IMR-90 (cell line): ENCODE results near the gene PRCD. TPM values are rescaled to one million over a fixed set of nuclear protein-coding genes. Genes with fewer than 3 reads are reported as not detected.

ENCODE experiments used
- ATAC-seq: fragments of 200-7000 bp; cut with Tn5 transposase; 2 replicates; pipeline ENCODE4 v1.9.1; 2020; ENCODE audit warnings: low read depth, mild to moderate bottlenecking, moderate library complexity
- BruUV-seq: library from RNA; stranded (reverse); fragments of 400-500 nt; replicated peaks from 2 replicates; lab custom pipeline; 2021; lab: Mats Ljungman, UMichigan
- CTCF ChIA-PET: fragments of 300-600 bp; formaldehyde crosslinking; extraction: SDS; loops from one replicate; lab custom pipeline; 2021; ENCODE audit warnings: antibody characterized with exemption; lab: Yijun Ruan, JAX
- POLR2A ChIA-PET: fragments of 300-600 bp; sonication (Branson Sonifier 250); formaldehyde crosslinking; loops from one replicate; lab custom pipeline; 2022; ENCODE audit warnings: antibody characterized with exemption; ENCODE audit not compliant: unreplicated experiment; lab: Charles Lee
- DNase-seq: peaks from one replicate; pipeline ENCODE4 v3.0.0; 2013
- H2AFZ ChIP-seq: replicated peaks from 2 replicates; pipeline ENCODE3; 2013; ENCODE audit warnings: low read length, mild to moderate bottlenecking; ENCODE audit not compliant: poor library complexity
- H2AK5ac ChIP-seq: 2 replicates; pipeline ENCODE4 v1.6.1; 2013; ENCODE audit warnings: low read depth, low read length, inconsistent platforms
- H2AK9ac ChIP-seq: replicated peaks from 2 replicates; pipeline ENCODE3; 2013; ENCODE audit warnings: mild to moderate bottlenecking, low read depth, low read length, moderate library complexity; ENCODE audit not compliant: poor library complexity
- H2BK120ac ChIP-seq: 2 replicates; pipeline ENCODE4 v1.6.1; 2013; ENCODE audit warnings: low read depth, low read length, inconsistent platforms
- H2BK15ac ChIP-seq: 3 replicates; pipeline ENCODE4 v1.6.1; 2013; ENCODE audit warnings: low read depth, low read length, inconsistent platforms
- H2BK20ac ChIP-seq: 2 replicates; pipeline ENCODE4 v1.6.1; 2013; ENCODE audit warnings: low read depth, mild to moderate bottlenecking, inconsistent platforms, low read length, moderate library complexity
- H2BK5ac ChIP-seq: 2 replicates; pipeline ENCODE4 v1.6.1; 2013; ENCODE audit warnings: mild to moderate bottlenecking, low read depth, low read length, inconsistent platforms; ENCODE audit not compliant: poor library complexity, severe bottlenecking
- H3K14ac ChIP-seq: replicated peaks from 2 replicates; pipeline ENCODE4 v1.6.1; 2013; ENCODE audit warnings: low read depth, low read length, inconsistent platforms
- H3K18ac ChIP-seq: 2 replicates; pipeline ENCODE4 v1.6.1; 2013; ENCODE audit warnings: low read depth, low read length, control low read depth
- H3K23ac ChIP-seq: 2 replicates; pipeline ENCODE4 v1.6.1; 2013; ENCODE audit warnings: low read depth, low read length, inconsistent platforms
- H3K27ac ChIP-seq: 2 replicates; pipeline ENCODE4 v1.5.1; 2013; ENCODE audit warnings: mild to moderate bottlenecking, control low read depth, low read length; ENCODE audit not compliant: insufficient read depth
- H3K27me3 ChIP-seq: 2 replicates; pipeline ENCODE4 v1.6.1; 2013; ENCODE audit warnings: low read length; ENCODE audit not compliant: control insufficient read depth, insufficient read depth
- H3K36me3 ChIP-seq: 2 replicates; pipeline ENCODE4 v1.6.1; 2013; ENCODE audit warnings: low read length, mixed read lengths; ENCODE audit not compliant: control insufficient read depth, insufficient read depth
- H3K4ac ChIP-seq: 2 replicates; pipeline ENCODE4 v1.6.1; 2013; ENCODE audit warnings: low read depth, low read length, inconsistent platforms
- H3K4me1 ChIP-seq: 2 replicates; pipeline ENCODE4 v1.6.1; 2013; ENCODE audit warnings: low read length, mixed read lengths; ENCODE audit not compliant: control insufficient read depth, insufficient read depth
- H3K4me2 ChIP-seq: 2 replicates; pipeline ENCODE4 v1.6.1; 2013; ENCODE audit warnings: low read depth, mild to moderate bottlenecking, control low read depth, low read length, moderate library complexity
- H3K4me3 ChIP-seq: 2 replicates; pipeline ENCODE4 v1.5.1; 2013; ENCODE audit warnings: low read depth, mild to moderate bottlenecking, control low read depth, low read length, moderate library complexity; ENCODE audit not compliant: insufficient read depth
- H3K56ac ChIP-seq: 2 replicates; pipeline ENCODE4 v1.6.1; 2013; ENCODE audit warnings: low read length, inconsistent platforms; ENCODE audit not compliant: insufficient read depth; ENCODE audit errors: extremely low read depth
- H3K79me1 ChIP-seq, 2 experiments: 2 replicates each; pipeline ENCODE4 v1.6.1; 2013; ENCODE audit warnings: low read length in 2 of 2, inconsistent platforms in 1 of 2, low read depth in 1 of 2
- H3K9ac ChIP-seq: 2 replicates; pipeline ENCODE4 v1.6.1; 2013; ENCODE audit warnings: low read depth, low read length, control low read depth
- H3K9me1 ChIP-seq: 2 replicates; pipeline ENCODE4 v1.6.1; 2013; ENCODE audit warnings: low read length, inconsistent platforms; ENCODE audit not compliant: insufficient read depth
- H3K9me3 ChIP-seq: 2 replicates; pipeline ENCODE4 v1.6.1; 2013; ENCODE audit warnings: low read length; ENCODE audit not compliant: control insufficient read depth, insufficient read depth
- H4K20me1 ChIP-seq: 2 replicates; pipeline ENCODE4 v1.6.1; 2013; ENCODE audit warnings: low read length, inconsistent platforms; ENCODE audit not compliant: insufficient read depth
- H4K5ac ChIP-seq: 2 replicates; pipeline ENCODE4 v1.6.1; 2013; ENCODE audit warnings: mild to moderate bottlenecking, low read depth, low read length, control low read depth
- H4K8ac ChIP-seq, 2 experiments: 2 replicates each; pipeline ENCODE4 v1.6.1; 2013; ENCODE audit warnings: low read depth in 2 of 2, low read length in 2 of 2, control low read depth in 1 of 2, inconsistent platforms in 1 of 2
- H4K91ac ChIP-seq: 2 replicates; pipeline ENCODE4 v1.6.1; 2013; ENCODE audit warnings: low read depth, low read length, inconsistent platforms; ENCODE audit not compliant: insufficient read depth
- CHD1 ChIP-seq: IDR thresholded peaks from 2 replicates; pipeline ENCODE4 v1.6.1; 2012; ENCODE audit warnings: low read depth, low read length, improper control_type of control experiment
- CTCF ChIP-seq: conservative IDR thresholded peaks from 2 replicates; pipeline ENCODE4 v1.5.1; 2012; ENCODE audit warnings: mild to moderate bottlenecking, low read depth, low read length, improper control_type of control experiment
- ELK1 ChIP-seq: fragments of 150-350 bp; IDR thresholded peaks from 2 replicates; pipeline ENCODE4 v1.6.1; 2016; ENCODE audit warnings: low read depth, mild to moderate bottlenecking, low read length, moderate library complexity, borderline replicate concordance
- FOS ChIP-seq: fragments of 150-350 bp; IDR thresholded peaks from 2 replicates; pipeline ENCODE4 v1.6.1; 2016; ENCODE audit warnings: low read depth, low read length
- MAZ ChIP-seq: IDR thresholded peaks from 2 replicates; pipeline ENCODE4 v1.6.1; 2012; ENCODE audit warnings: low read depth, mild to moderate bottlenecking, low read length, improper control_type of control experiment, moderate library complexity, borderline replicate concordance
- NFE2L2 ChIP-seq: fragments of 150-350 bp; IDR thresholded peaks from 2 replicates; pipeline ENCODE4 v1.6.1; 2016; ENCODE audit warnings: low read depth, mild to moderate bottlenecking, low read length
- RCOR1 ChIP-seq: IDR thresholded peaks from 2 replicates; pipeline ENCODE4 v1.6.1; 2012; ENCODE audit warnings: mild to moderate bottlenecking, low read length, improper control_type of control experiment; ENCODE audit not compliant: insufficient replicate concordance
- SMC3 ChIP-seq: fragments of 150-350 bp; IDR thresholded peaks from 2 replicates; pipeline ENCODE4 v1.6.1; 2016; ENCODE audit warnings: low read depth, mild to moderate bottlenecking, antibody characterized with exemption, low read length, moderate library complexity
- USF2 ChIP-seq: fragments of 150-350 bp; IDR thresholded peaks from 2 replicates; pipeline ENCODE4 v1.6.1; 2017; ENCODE audit warnings: mild to moderate bottlenecking, antibody characterized with exemption, low read length, low read depth
- WGBS, 2 experiments: methylation state at CpG; one replicate each; pipeline versions ENCODE4 v1.1.5 to v1.1.7; 2013; ENCODE audit warnings: missing lambda C conversion rate in 2 of 2; ENCODE audit not compliant: insufficient read length in 1 of 2; ENCODE audit errors: extremely low coverage in 2 of 2; 5-methylcytosine and 5-hydroxymethylcytosine counted together
- dilution Hi-C: fragments of 300-500 bp; cut with HindIII; formaldehyde crosslinking; loops from one replicate; pipeline ENCODE4 v1.14.3; 2018; ENCODE audit warnings: low sequenced_read_pairs; ENCODE audit not compliant: unreplicated experiment
- in situ Hi-C: fragments of 300-500 bp; cut with MboI; formaldehyde crosslinking; loops from 3 replicates; pipeline ENCODE4 v1.14.3; 2019; ENCODE audit warnings: low sequenced_read_pairs, inconsistent platforms, mixed read lengths
- intact Hi-C: fragments of 100-400 bp; cut with micrococcal nuclease; formaldehyde crosslinking; loops from 2 replicates; pipeline ENCODE4 v1.10.0; 2022
- polyA plus RNA-seq, 3 experiments: library from polyadenylated mRNA; depleted of rRNA; stranded (reverse); fragments of >200 nt; gene quantifications; 2 replicates each; pipeline ENCODE4 v1.2.3, GENCODE V29; 2012; ENCODE audit warnings: low replicate concordance in 1 of 3
- total RNA-seq: library from RNA; depleted of rRNA; stranded (reverse); fragments of >200 nt; gene quantifications from 2 replicates; pipeline ENCODE4 v1.2.3, GENCODE V29; 2012

The PRCD gene
- total and polyA plus RNA-seq, 2 of the 4 experiments (the other 2 are of a cell fraction) = 0.32 TPM; not detected in 1

GRCh38 chr17:76527430-76528111 is 12.3 kb upstream of the PRCD start:
- peak overlapping the region; percentile 31 for H3K27ac ChIP-seq
- intact Hi-C loops (no loop called here), dilution Hi-C loops (no loop called here), in situ Hi-C loops (no loop called here)
- peak overlapping the region; percentile 9; the same call in 1 of the 2 replicates for H3K4me2 ChIP-seq
- H3K4me1 ChIP-seq = peaks cover 52% of the 10 kb centered on the region
- peak overlapping the region; percentile 88 for H2AFZ ChIP-seq
- POLR2A ChIA-PET = interaction anchor here (1.1 kb wide), 1 partner anchor 18 kb away, joined by 3 read pairs; no protein-coding TSS in a partner anchor
- TF ChIP-seq FOS = peak; percentile 43; the same call in 1 of the 2 replicates
- no peak for TF ChIP-seq ELK1
- TF ChIP-seq NFE2L2 = no peak
- TF ChIP-seq MAZ = peak; percentile 65
- TF ChIP-seq CTCF = no peak; the same call in 1 of the 2 replicates
- TF ChIP-seq USF2 = peak; percentile 8; the same call in 1 of the 2 replicates
- TF ChIP-seq CHD1 = no peak
- no peak for TF ChIP-seq RCOR1
- TF ChIP-seq SMC3 = no peak
- no peaks in the 10 kb centered on the region for H3K9me3 ChIP-seq
- H4K20me1 ChIP-seq = 0 out of 2 replicates have a peak, but pooled peaks cover 2% of the 10 kb centered on the region
- peaks cover 25% of the 10 kb centered on the region for H3K9me1 ChIP-seq
- no peak overlapping the region for H3K9ac ChIP-seq
- DNase-seq (peak; percentile 80), ATAC-seq (peak; percentile 30; the same call in 1 of the 2 replicates)
- H4K91ac ChIP-seq = peak overlapping the region; percentile 63
- peak overlapping the region; percentile 30 for H3K18ac ChIP-seq
- H2AK9ac ChIP-seq = peak overlapping the region; percentile 88
- no CpG with 5 or more reads among the region's 26 CpGs for WGBS, 2 experiments
- H4K5ac ChIP-seq = peak overlapping the region; percentile 40
- CTCF ChIA-PET = interaction anchor here (0.6 to 2.0 kb wide), 2 partner anchors 9 to 97 kb away, joined by 3 to 6 read pairs; no protein-coding TSS in a partner anchor
- peak overlapping the region; percentile 99; the same call in 2 of the 3 replicates for H2BK15ac ChIP-seq
- no peak overlapping the region for H3K56ac ChIP-seq
- peaks cover 7% of the 10 kb centered on the region; the same call in 1 of the 2 replicates for H3K36me3 ChIP-seq
- peak overlapping the region; percentile 91 for H2BK20ac ChIP-seq
- no peak overlapping the region for H3K23ac ChIP-seq
- BruUV-seq = no TSS peak
- H3K27me3 ChIP-seq = no peaks in the 10 kb centered on the region
- peak overlapping the region; percentile 94 for H3K4ac ChIP-seq
- peak overlapping the region; percentile 69 for H3K14ac ChIP-seq
- peak overlapping the region; percentile 89 for H2BK120ac ChIP-seq
- H3K4me3 ChIP-seq = no peak overlapping the region
- H2AK5ac ChIP-seq = peak overlapping the region; percentile 91
- peak overlapping the region; percentile 78 to 88; a peak in 1 of 4 replicates for H4K8ac ChIP-seq
- peaks cover 0 to 23% of the 10 kb centered on the region in 2 experiments; a peak in 1 of 4 replicates for H3K79me1 ChIP-seq
- H2BK5ac ChIP-seq = peak overlapping the region; percentile 61
